ENCODE measurements around the gene ZNF649.
A peak's percentile ranks its signal among the peaks of the same experiment; 100 is the strongest.
"Not testable (repeated sequence)": the region's sequence is repeated elsewhere in the genome, so short reads cannot be mapped to it uniquely, and the experiment has no call there.

ZNF649 gene

DNA sequence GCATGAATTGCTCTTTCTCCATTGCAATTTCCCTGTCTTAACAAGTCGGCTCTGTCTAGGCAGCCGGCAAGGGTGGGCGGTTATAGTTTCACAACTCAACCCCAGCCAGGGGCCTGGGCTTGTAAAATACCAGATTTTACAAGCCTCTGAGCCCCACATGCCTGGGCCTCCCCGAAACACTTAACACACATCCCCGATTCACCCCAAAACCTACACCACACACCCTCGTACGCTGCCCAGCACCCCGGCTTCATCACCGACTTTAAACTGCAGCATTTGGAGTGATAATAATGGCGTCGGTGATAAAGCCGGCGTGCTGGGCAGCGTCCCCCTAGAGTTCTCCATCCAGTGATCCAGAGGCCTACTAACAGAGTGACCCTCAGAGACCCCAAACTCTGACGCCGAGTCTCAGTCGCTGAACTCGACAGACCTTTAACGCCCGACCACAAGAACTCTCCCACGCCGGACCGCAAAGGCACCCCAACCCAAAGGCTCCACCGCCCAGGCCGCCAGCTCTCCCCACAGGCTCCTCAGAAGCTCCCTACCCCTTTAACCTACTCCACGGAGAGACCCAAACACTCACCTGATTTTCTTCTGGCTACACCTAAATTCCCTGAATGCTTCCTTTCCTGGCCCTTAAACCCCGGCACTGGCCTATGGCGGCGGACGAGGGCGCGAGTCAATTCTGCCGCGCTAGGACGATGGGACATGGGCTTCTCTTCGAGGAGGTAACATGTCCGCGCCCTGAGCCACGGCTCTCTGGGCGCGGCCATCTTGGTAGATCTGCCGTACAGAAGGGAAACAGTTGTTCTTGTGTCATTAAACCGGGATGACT is at the start of gene ZNF649:
Gene ZNF649 (minus strand): TSS at position 687 of the 835 bp plus-strand sequence. CDS start 4,910 bp downstream, outside the sequence.
- DNase-seq (ENCODE audit: low spot score): peak; percentile 53

DNA sequence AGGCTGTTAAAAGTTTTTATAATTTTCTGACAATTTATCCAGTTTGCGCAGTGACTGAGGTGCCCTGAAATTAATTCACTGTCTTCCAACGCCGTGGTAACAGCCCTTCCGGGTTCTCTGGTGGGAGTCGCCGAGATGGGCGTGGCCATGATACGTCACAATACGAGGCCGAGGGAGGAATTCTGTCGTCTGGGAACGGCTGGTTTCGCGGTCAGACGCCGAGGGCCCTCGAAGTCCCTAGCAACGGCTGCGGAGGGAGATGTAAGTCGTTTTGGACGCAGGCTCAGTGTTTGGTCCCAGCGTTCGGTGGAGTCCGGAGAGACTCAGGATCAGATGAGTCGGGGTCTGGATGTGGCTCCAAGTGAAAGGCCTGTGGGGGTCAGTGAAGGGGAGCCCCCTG is 44.2 kb upstream of the ZNF649 start:
- no peak for DNase-seq (ENCODE audit: low spot score)

DNA sequence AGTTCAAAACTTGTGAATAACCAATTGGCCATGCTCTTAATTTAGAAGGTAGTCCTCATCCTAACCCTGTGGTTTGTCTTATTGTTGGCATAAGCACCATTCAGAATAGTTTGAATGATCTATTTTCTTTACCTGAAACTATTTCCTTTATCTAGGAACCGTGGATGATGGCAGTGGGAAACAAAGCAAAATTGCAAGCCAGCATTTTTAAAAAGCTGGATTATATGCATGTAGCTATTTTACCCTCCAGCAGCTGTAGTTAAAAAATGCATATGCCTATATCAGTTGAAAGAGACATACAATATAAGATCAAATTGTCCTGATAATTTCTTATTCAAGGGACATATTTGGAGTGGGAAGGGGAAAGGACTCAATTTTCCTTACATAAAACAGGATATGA is 41.8 kb upstream of the ZNF649 start:
- no peak for DNase-seq (ENCODE audit: low spot score)

DNA sequence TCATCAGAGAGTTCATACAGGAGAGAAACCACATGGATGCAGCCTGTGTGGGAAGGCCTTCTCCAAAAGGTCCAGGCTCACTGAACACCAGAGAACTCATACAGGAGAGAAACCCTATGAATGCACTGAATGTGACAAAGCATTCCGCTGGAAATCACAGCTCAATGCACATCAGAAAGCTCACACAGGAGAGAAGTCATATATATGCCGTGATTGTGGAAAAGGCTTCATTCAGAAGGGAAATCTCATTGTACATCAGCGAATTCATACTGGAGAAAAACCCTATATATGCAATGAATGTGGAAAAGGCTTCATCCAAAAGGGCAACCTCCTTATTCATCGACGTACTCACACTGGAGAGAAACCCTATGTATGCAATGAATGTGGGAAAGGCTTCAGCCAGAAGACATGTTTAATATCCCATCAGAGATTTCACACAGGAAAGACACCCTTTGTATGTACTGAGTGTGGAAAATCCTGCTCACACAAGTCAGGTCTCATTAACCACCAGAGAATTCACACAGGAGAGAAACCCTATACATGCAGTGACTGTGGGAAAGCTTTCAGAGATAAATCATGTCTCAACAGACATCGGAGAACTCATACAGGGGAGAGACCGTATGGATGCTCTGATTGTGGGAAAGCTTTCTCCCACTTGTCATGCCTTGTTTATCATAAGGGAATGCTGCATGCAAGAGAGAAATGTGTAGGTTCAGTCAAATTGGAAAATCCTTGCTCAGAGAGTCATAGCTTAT is 40.2 kb upstream of the ZNF649 start:
- DNase-seq (ENCODE audit: low spot score): no peak

DNA sequence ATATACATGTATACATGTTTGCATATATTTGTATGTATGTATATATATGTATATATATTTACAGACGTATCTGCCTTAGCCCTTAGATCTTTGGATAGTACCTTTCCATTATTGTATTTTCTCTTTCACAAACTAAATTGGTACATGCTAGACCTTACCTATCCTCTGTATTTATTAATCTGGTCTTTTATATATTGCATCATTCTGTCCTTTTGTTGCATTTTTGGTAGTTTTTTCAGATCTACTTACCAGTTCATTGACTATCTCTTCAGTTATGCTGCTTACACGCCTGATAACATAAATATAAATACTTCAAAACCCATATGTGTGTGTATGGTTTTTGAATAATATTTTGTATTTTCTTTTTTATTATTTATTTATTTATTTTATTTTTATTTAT is 34.1 kb upstream of the ZNF649 start:
- no peak for DNase-seq (ENCODE audit: low spot score)

DNA sequence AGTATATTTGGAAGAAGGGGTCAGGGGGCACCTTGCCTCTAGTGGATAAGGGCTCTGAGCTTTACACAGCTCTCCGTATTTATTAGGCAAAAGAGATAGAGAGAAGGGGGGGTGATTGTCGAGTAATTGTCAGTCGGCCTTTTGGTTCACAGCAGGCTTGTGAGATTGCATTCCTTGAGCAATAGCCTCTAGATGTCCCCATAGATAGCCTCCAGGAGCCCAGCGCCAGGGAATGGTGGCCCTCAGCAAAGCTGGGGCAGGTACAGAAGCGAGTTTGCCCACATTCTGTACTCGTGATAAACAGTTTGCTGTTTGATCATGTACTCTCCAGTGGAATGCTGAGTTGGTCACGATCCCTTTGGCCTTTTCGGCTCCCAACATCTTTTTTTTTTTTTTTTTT is 27.1 kb upstream of the ZNF649 start:
- no peak for DNase-seq (ENCODE audit: low spot score)

DNA sequence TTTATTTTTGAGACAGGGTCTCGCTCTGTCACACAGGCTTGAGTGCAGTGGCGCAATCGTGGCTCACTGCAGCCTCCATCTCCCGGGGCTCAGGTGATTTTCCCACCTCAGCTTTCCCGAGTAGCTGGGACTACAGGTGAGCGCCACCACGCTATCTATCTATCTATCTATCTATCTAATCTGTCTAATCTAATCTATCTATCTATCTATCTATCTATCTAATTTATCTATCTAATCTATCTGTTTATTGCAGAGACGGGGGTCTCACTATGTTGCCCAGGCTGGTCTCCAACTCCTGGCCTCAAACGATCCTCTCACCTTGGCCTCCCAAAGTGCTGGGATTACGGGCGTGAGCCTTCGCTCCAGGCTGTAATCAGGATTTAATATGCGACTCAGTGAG is 23.0 kb upstream of the ZNF649 start:
- no peak for DNase-seq (ENCODE audit: low spot score)

DNA sequence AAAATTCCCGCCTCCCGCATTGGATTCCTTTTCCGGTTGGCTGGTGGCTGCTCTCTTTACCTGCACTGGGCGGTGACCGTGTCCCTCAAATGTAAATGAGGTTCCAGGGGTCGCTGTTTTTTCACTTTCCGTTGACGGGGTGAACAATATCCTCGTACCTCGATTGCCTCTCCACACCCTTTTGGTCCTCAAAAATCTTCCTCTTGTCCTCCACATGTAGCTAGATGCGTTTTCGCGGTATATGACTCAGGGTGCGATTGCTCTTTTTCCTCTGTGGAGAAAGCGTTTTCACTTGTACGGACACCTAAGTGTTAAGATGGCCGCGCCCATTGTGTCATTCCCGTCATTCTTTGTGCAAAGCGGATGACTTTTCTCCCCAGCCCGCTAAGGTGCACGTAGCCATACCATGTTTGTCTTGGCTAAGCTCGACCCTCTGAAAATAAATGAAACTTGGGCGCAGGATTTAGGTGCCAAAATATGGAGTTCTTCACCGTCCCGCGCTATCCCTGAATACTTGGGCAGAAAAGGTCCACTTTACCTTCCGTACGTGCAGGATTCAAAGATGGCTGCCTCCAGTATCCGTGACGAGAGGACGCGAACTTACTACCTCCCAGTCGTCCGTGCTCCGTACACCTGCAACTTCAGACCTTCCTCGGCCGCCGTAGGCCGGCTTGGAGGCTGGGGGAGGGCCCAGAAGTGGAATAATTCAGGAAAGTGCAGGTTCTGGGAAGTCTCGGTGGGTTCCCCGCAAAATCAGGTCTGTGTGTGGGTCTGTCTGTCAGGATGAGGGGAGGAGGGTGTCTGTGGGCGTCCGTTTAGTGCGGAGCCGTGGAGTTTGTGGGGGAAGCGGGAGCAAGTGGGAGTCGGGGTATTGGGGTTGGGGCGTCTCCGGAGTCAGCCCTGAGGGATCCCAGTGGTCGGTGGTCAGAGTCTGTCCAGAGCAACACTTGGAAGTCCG is 22.2 kb upstream of the ZNF649 start, which contains the start of gene ZNF613:
Gene ZNF613 (plus strand): TSS at position 689 of the 958 bp plus-strand sequence. CDS start 8,749 bp downstream, outside the sequence.
- DNase-seq (ENCODE audit: low spot score): peak; percentile 50

DNA sequence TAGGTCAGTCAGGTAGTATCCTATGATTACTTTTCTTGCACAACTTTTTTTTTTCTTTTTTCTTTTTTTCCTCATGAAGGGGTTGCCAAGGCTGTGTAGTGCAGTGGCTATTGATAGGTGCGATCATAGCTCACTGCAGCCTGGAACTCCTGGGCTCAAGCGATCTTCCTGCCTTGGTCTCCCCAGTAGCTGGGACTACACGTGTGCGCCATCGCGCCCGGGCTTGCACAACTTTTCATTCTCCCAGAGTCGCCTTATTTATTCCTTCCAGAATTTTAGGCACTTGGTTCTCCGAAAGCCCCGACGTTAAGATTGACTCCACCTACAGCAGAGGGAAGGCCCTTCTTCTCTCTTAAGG is 21.6 kb upstream of the ZNF649 start:
- no peak for DNase-seq (ENCODE audit: low spot score)

DNA sequence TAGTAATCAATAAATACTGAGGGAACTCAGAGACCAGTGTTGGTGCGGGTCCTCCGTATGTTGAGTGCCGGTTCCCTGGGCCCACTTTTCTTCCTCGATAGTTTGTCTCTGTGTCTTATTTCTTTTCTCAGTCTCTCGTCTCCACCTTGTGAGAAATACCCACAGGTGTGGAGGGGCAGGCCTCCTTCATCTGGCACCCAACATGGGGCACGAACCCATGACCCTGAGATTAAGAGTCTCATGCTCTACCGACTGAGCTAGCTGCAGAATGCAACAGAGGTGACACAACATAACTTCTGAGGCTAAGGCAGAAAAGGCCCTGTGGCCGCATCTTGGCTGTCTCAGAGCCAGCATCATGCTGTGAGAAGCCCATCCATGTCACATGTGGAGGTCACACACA is 17.1 kb upstream of the ZNF649 start:
- no peak for DNase-seq (ENCODE audit: low spot score)

DNA sequence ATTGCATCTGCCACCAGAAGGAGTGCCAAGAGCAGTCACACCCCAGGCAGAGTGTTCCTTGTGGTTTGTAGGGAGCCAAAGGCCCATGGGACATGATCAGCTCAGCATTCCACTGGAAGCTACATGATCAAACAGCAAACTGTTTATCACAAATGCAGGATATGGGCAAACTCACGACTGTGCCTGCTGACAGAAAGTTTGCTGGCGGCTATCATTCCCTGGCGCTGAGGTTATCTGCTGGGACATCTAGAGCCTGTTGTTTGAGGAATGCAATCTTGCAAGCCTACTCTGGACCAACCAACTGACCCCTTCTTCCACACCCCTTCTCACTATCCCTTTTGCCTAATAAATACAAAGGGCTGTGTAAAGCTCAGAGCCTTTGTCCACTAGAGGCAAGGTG is 14.8 kb upstream of the ZNF649 start:
- no peak for DNase-seq (ENCODE audit: low spot score)

DNA sequence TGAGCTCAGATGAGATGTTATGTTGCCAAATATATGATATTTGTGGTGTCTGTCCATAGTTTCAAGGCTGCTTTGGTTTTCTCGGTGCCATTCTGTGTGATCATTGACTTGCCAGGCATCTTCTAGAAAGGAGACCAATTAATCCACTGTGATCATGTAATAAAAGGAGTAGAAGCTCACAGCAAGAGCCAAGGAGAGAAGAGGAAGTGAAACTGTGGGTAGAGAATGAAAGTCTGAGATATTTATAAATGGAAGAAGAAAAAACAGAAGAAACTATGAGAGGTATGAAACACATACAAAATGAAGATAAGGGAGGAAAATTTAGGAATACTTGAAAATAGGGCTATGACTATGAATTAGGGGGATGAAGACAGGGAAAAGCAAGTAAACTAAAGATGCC is 11.3 kb upstream of the ZNF649 start:
- DNase-seq (ENCODE audit: low spot score): no peak

DNA sequence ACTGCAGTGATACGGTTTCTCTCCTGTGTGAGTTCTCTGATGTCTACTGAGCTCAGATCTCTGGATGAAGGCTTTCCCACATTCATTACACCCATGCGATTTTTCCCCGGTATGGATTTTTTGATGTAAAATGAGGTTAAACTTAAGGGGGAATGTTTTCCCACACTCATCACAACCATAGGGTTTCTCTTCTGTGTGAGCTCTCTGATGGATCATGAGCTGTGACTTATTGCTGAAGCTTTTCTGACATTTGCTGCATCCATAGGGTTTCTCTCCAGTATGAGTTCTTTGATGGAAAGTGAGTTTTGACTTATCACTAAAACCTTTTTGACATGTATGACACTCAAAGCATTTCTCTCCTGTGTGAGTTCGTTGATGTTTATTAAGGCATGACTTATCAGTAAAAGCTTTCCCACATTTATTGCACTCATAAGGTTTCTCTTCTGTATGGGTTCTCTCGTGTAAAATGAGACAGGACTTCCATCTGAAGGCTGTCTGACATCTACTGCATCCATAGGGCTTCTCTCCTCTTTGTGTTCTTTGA is 10.6 kb upstream of the ZNF649 start:
- no peak for DNase-seq (ENCODE audit: low spot score)

DNA sequence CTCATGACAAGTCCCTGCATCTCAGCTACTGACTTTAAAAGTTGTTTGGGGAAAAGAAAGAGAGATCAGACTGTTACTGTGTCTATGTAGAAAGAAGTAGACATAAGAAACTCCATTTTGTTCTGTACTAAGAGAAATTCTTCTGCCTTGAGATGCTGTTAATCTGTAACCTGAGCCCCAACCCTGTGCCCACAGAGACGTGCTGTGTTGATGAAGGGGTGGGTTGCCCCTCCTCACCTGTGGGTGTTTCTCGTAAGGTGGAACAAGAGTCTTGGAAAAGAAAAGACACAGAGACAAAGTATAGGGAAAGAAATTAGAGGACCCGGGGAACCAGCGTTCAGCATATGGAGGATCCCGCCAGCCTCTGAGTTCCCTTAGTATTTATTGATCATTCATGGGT is 3.2 kb upstream of the ZNF649 start:
- DNase-seq (ENCODE audit: low spot score): not testable (repeated sequence)

DNA sequence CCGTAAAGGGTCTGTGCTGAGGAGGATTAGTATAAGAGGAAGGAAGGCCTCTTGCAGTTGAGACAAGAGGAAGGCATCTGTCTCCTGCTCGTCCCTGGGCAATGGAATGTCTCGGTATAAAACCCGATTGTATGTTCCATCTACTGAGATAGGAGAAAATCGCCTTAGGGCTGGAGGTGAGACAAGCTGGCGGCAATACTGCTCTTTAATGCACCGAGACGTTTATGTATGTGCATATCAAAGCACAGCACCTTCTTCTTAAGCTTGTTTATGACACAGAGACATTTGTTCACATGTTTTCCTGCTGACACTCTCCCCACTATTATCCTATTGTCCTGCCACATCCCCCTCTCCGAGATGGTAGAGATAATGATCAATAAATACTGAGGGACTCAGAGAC is 1.3 kb upstream of the ZNF649 start:
- DNase-seq (ENCODE audit: low spot score): not testable (repeated sequence)

DNA sequence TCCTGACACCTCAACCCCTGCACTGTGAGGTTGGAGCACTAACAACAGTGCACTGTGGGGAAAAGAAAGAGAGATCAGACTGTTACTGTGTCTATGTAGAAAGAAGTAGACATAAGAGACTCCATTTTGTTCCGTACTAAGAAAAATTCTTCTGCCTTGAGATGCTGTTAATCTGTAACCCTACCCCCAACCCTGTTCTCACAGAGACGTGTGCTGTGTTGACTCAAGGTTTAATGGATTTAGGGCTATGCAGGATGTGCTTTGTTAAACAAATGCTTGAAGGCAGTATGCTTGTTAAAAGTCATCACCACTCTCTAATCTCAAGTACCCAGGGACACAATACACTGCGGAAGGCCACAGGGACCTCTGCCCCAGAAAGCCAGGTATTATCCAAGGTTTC is 822 bp upstream of the ZNF649 start:
- DNase-seq (ENCODE audit: low spot score): not testable (repeated sequence)

DNA sequence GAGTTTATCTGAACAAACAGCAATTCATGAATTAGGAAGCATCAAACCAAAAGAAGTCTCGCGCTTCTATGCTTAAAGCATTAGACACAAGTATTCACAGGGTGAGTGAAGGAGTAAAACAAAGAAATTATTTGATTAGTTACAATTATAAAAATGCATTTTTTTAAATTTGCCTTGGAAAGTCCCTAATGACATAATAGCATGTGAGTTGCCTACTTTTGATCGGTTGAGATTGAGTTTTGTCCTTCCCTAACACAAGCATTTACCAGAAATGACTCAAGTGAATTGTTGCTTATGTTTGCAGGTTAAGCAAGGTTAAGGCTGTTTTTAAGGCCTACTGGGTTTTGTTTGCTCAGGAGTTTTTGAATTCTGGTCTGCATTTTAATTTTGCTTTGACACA is 389 bp upstream of the ZNF649 start:
- no peak for DNase-seq (ENCODE audit: low spot score)

DNA sequence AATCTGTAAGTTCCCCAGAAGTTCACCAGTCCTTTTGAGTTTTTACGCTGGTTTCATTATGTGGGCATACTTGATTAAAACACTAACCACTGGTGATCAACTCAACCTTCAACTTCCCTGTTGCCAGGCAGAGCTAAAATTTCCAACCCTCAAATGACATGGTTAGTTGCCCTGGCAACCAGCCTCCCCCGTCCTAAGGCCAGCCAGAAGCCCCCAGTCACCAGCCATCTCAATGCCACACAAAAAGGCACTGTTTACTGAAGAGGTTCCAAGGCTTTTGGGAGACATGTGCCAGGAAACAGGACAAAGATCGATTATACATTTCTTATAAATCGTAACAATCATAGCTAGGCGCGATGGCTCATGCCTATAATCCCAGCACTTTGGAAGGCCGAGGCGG is 1.6 kb downstream of the ZNF649 start:
- no peak for DNase-seq (ENCODE audit: low spot score)

DNA sequence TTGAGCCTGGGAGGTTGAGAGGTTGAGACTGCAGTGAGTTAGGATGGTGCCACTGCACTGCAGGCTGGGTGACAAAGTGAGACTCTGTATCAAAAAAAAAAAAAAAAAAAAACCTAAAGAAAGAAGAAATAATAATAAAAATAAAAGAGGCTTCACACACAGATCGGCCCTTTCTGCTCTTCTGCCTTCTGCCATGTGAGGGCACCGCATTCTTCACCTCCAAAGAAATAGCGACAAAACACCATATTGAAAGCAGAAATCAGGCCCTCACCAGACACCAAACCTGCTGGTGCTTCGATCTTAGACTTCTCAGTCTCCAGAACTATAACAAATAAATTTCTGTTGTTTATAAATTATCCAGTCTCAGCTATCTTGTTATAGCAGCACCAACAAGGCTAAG is 3.0 kb downstream of the ZNF649 start:
- no peak for DNase-seq (ENCODE audit: low spot score)

DNA sequence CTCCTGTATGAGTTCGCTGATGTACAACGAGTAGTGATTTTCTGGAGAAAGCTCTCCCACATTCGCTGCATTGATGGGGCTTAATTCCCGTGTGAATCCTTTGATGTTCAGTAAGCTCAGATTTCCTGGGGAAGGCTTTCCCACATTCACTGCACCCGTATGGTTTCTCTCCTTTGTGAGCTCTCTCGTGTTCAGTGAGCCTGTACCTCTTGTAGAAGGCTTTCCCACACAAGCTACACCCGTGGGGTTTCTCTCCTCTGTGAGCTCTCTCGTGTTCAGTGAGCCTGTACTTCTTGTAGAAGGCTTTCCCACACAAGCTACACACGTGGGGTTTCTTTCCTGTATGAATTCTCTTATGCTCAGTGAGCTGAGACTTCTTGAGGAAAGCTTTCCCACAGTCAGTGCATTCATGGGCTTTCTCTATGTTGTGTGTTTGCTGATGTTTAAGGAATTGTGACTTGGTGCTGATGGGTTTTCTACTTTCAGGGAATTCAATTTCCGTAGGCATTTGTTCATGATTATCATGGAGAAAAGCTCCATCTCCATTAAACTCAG is 13.5 kb downstream of the ZNF649 start:
- no peak for DNase-seq (ENCODE audit: low spot score)

DNA sequence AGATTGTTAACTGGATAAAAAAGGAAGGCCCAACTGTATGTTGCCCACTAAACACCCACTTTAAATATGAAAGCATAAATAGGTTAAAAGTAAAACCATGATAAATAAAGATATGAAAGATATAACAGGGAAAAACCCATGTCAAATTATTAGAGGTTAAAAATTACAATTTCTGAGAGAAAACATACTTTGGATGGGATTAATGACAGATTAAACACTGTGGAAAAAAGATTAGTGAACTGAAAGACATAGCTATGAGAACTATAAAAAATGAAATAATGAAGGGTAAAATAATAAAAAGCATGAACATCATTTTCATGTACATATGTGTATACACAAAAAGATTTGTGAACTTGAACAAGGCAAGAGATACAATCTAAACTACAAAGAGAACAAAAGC is 14.9 kb downstream of the ZNF649 start:
- no peak for DNase-seq (ENCODE audit: low spot score)
